IMR-90 (cell line): ENCODE data around the gene FAM20C. TPM values are rescaled to one million over a fixed set of nuclear protein-coding genes. Genes with fewer than 3 reads are reported as not detected.
"Not testable (repeated sequence)": the region's sequence is repeated elsewhere in the genome, so short reads cannot be mapped to it uniquely, and the experiment has no call there.

Experiments
- ATAC-seq: fragments of 200-7000 bp; cut with Tn5 transposase; 2 replicates; pipeline ENCODE4 v1.9.1; 2020; ENCODE audit warnings: low read depth, mild to moderate bottlenecking, moderate library complexity
- BruUV-seq: library from RNA; stranded (reverse); fragments of 400-500 nt; replicated peaks from 2 replicates; lab custom pipeline; 2021; lab: Mats Ljungman, UMichigan
- CTCF ChIA-PET: fragments of 300-600 bp; formaldehyde crosslinking; extraction: SDS; loops from one replicate; lab custom pipeline; 2021; ENCODE audit warnings: antibody characterized with exemption; lab: Yijun Ruan, JAX
- POLR2A ChIA-PET: fragments of 300-600 bp; sonication (Branson Sonifier 250); formaldehyde crosslinking; loops from one replicate; lab custom pipeline; 2022; ENCODE audit warnings: antibody characterized with exemption; ENCODE audit not compliant: unreplicated experiment; lab: Charles Lee
- DNase-seq: peaks from one replicate; pipeline ENCODE4 v3.0.0; 2013
- H2AFZ ChIP-seq: replicated peaks from 2 replicates; pipeline ENCODE3; 2013; ENCODE audit warnings: low read length, mild to moderate bottlenecking; ENCODE audit not compliant: poor library complexity
- H2AK5ac ChIP-seq: 2 replicates; pipeline ENCODE4 v1.6.1; 2013; ENCODE audit warnings: low read depth, low read length, inconsistent platforms
- H2AK9ac ChIP-seq: replicated peaks from 2 replicates; pipeline ENCODE3; 2013; ENCODE audit warnings: mild to moderate bottlenecking, low read depth, low read length, moderate library complexity; ENCODE audit not compliant: poor library complexity
- H2BK120ac ChIP-seq: 2 replicates; pipeline ENCODE4 v1.6.1; 2013; ENCODE audit warnings: low read depth, low read length, inconsistent platforms
- H2BK15ac ChIP-seq: 3 replicates; pipeline ENCODE4 v1.6.1; 2013; ENCODE audit warnings: low read depth, low read length, inconsistent platforms
- H2BK20ac ChIP-seq: 2 replicates; pipeline ENCODE4 v1.6.1; 2013; ENCODE audit warnings: low read depth, mild to moderate bottlenecking, inconsistent platforms, low read length, moderate library complexity
- H2BK5ac ChIP-seq: 2 replicates; pipeline ENCODE4 v1.6.1; 2013; ENCODE audit warnings: mild to moderate bottlenecking, low read depth, low read length, inconsistent platforms; ENCODE audit not compliant: poor library complexity, severe bottlenecking
- H3K14ac ChIP-seq: replicated peaks from 2 replicates; pipeline ENCODE4 v1.6.1; 2013; ENCODE audit warnings: low read depth, low read length, inconsistent platforms
- H3K18ac ChIP-seq: 2 replicates; pipeline ENCODE4 v1.6.1; 2013; ENCODE audit warnings: low read depth, low read length, control low read depth
- H3K23ac ChIP-seq: 2 replicates; pipeline ENCODE4 v1.6.1; 2013; ENCODE audit warnings: low read depth, low read length, inconsistent platforms
- H3K27ac ChIP-seq: 2 replicates; pipeline ENCODE4 v1.5.1; 2013; ENCODE audit warnings: mild to moderate bottlenecking, control low read depth, low read length; ENCODE audit not compliant: insufficient read depth
- H3K27me3 ChIP-seq: 2 replicates; pipeline ENCODE4 v1.6.1; 2013; ENCODE audit warnings: low read length; ENCODE audit not compliant: control insufficient read depth, insufficient read depth
- H3K36me3 ChIP-seq: 2 replicates; pipeline ENCODE4 v1.6.1; 2013; ENCODE audit warnings: low read length, mixed read lengths; ENCODE audit not compliant: control insufficient read depth, insufficient read depth
- H3K4ac ChIP-seq: 2 replicates; pipeline ENCODE4 v1.6.1; 2013; ENCODE audit warnings: low read depth, low read length, inconsistent platforms
- H3K4me1 ChIP-seq: 2 replicates; pipeline ENCODE4 v1.6.1; 2013; ENCODE audit warnings: low read length, mixed read lengths; ENCODE audit not compliant: control insufficient read depth, insufficient read depth
- H3K4me2 ChIP-seq: 2 replicates; pipeline ENCODE4 v1.6.1; 2013; ENCODE audit warnings: low read depth, mild to moderate bottlenecking, control low read depth, low read length, moderate library complexity
- H3K4me3 ChIP-seq: 2 replicates; pipeline ENCODE4 v1.5.1; 2013; ENCODE audit warnings: low read depth, mild to moderate bottlenecking, control low read depth, low read length, moderate library complexity; ENCODE audit not compliant: insufficient read depth
- H3K56ac ChIP-seq: 2 replicates; pipeline ENCODE4 v1.6.1; 2013; ENCODE audit warnings: low read length, inconsistent platforms; ENCODE audit not compliant: insufficient read depth; ENCODE audit errors: extremely low read depth
- H3K79me1 ChIP-seq, 2 experiments: 2 replicates each; pipeline ENCODE4 v1.6.1; 2013; ENCODE audit warnings: low read length in 2 of 2, inconsistent platforms in 1 of 2, low read depth in 1 of 2
- H3K9ac ChIP-seq: 2 replicates; pipeline ENCODE4 v1.6.1; 2013; ENCODE audit warnings: low read depth, low read length, control low read depth
- H3K9me1 ChIP-seq: 2 replicates; pipeline ENCODE4 v1.6.1; 2013; ENCODE audit warnings: low read length, inconsistent platforms; ENCODE audit not compliant: insufficient read depth
- H3K9me3 ChIP-seq: 2 replicates; pipeline ENCODE4 v1.6.1; 2013; ENCODE audit warnings: low read length; ENCODE audit not compliant: control insufficient read depth, insufficient read depth
- H4K20me1 ChIP-seq: 2 replicates; pipeline ENCODE4 v1.6.1; 2013; ENCODE audit warnings: low read length, inconsistent platforms; ENCODE audit not compliant: insufficient read depth
- H4K5ac ChIP-seq: 2 replicates; pipeline ENCODE4 v1.6.1; 2013; ENCODE audit warnings: mild to moderate bottlenecking, low read depth, low read length, control low read depth
- H4K8ac ChIP-seq, 2 experiments: 2 replicates each; pipeline ENCODE4 v1.6.1; 2013; ENCODE audit warnings: low read depth in 2 of 2, low read length in 2 of 2, control low read depth in 1 of 2, inconsistent platforms in 1 of 2
- H4K91ac ChIP-seq: 2 replicates; pipeline ENCODE4 v1.6.1; 2013; ENCODE audit warnings: low read depth, low read length, inconsistent platforms; ENCODE audit not compliant: insufficient read depth
- WGBS, 2 experiments: methylation state at CpG; one replicate each; pipeline versions ENCODE4 v1.1.5 to v1.1.7; 2013; ENCODE audit warnings: missing lambda C conversion rate in 2 of 2; ENCODE audit not compliant: insufficient read length in 1 of 2; ENCODE audit errors: extremely low coverage in 2 of 2; 5-methylcytosine and 5-hydroxymethylcytosine counted together
- dilution Hi-C: fragments of 300-500 bp; cut with HindIII; formaldehyde crosslinking; loops from one replicate; pipeline ENCODE4 v1.14.3; 2018; ENCODE audit warnings: low sequenced_read_pairs; ENCODE audit not compliant: unreplicated experiment
- in situ Hi-C: fragments of 300-500 bp; cut with MboI; formaldehyde crosslinking; loops from 3 replicates; pipeline ENCODE4 v1.14.3; 2019; ENCODE audit warnings: low sequenced_read_pairs, inconsistent platforms, mixed read lengths
- intact Hi-C: fragments of 100-400 bp; cut with micrococcal nuclease; formaldehyde crosslinking; loops from 2 replicates; pipeline ENCODE4 v1.10.0; 2022
- polyA plus RNA-seq, 3 experiments: library from polyadenylated mRNA; depleted of rRNA; stranded (reverse); fragments of >200 nt; gene quantifications; 2 replicates each; pipeline ENCODE4 v1.2.3, GENCODE V29; 2012; ENCODE audit warnings: low replicate concordance in 1 of 3
- total RNA-seq: library from RNA; depleted of rRNA; stranded (reverse); fragments of >200 nt; gene quantifications from 2 replicates; pipeline ENCODE4 v1.2.3, GENCODE V29; 2012

Gene FAM20C
- total and polyA plus RNA-seq, 2 of the 4 experiments (the other 2 are of a cell fraction) = 7.7 to 36.6 TPM

- H3K9me1 ChIP-seq, H3K79me1 ChIP-seq, CTCF ChIA-PET, H2BK120ac ChIP-seq, H3K56ac ChIP-seq, ATAC-seq, intact Hi-C loops, H2BK5ac ChIP-seq, H2BK20ac ChIP-seq, BruUV-seq, H3K4me2 ChIP-seq, H3K27ac ChIP-seq, H4K91ac ChIP-seq, H3K4me3 ChIP-seq, H3K9ac ChIP-seq, H3K36me3 ChIP-seq, H3K18ac ChIP-seq, H4K8ac ChIP-seq, H3K9me3 ChIP-seq, H4K5ac ChIP-seq, H3K23ac ChIP-seq, dilution Hi-C loops, in situ Hi-C loops, H3K4ac ChIP-seq, DNase-seq, H2AK5ac ChIP-seq, H3K14ac ChIP-seq, H3K4me1 ChIP-seq, H2AFZ ChIP-seq, POLR2A ChIA-PET, H2AK9ac ChIP-seq, H2BK15ac ChIP-seq, H4K20me1 ChIP-seq: not testable (repeated sequence)
- WGBS, 2 experiments = no CpG with 5 or more reads among the region's 11 CpGs
- H3K27me3 ChIP-seq = peaks cover 11% of the 10 kb centered on the region
Observed at GRCh38 chr7:182502-182901, 9.9 kb upstream of the FAM20C start.
